SU-DHL-6 (cell line): ENCODE measurements around the gene SEMA5A.

Experiments used
- CTCF ChIP-seq: fragments of 200-600 bp; sonication (generic); IDR thresholded peaks from one replicate; pipeline ENCODE4 v1.5.1; 2017; ENCODE audit warnings: antibody characterized with exemption, mild to moderate bottlenecking, low read length, moderate library complexity; ENCODE audit not compliant: insufficient read depth, poor library complexity, severe bottlenecking
- EZH2phosphoT487 ChIP-seq: fragments of 200-600 bp; sonication (generic), shearing (Covaris generic); conservative IDR thresholded peaks from 2 replicates; pipeline ENCODE4 v1.6.1; 2018; ENCODE audit warnings: mild to moderate bottlenecking, antibody characterized with exemption, low read length, moderate library complexity, mixed read lengths

GRCh38 chr5:9468060-9468388, 77.9 kb downstream of the SEMA5A start:
- no peak for TF ChIP-seq CTCF
- TF ChIP-seq EZH2phosphoT487 = no peak
